Smooth muscle cell (in vitro differentiated cells): ENCODE data around the gene JUP. TPM values are rescaled to one million over a fixed set of nuclear protein-coding genes. Genes with fewer than 3 reads are reported as not detected.

Source experiments
- DNase-seq: peaks from one replicate; lab custom pipeline; 2025; ENCODE audit not compliant: unreplicated experiment; lab: John Stamatoyannopoulos, UW
- H2AFZ ChIP-seq: fragments of 200-600 bp; sonication (generic); 2 replicates; pipeline ENCODE4 v1.6.0; 2016; ENCODE audit warnings: antibody characterized with exemption, low read depth, mild to moderate bottlenecking
- H3F3A ChIP-seq: fragments of 200-600 bp; sonication (generic); 2 replicates; pipeline ENCODE4 v1.6.0; 2017; ENCODE audit warnings: antibody characterized with exemption, low read depth
- H3K27ac ChIP-seq: fragments of 200-600 bp; sonication (generic); 2 replicates; pipeline ENCODE4 v1.5.1; 2016; ENCODE audit warnings: low read depth, mild to moderate bottlenecking
- H3K27me3 ChIP-seq: fragments of 200-600 bp; sonication (generic); 2 replicates; pipeline ENCODE4 v1.6.1; 2016; ENCODE audit warnings: low read depth, mild to moderate bottlenecking
- H3K36me3 ChIP-seq: fragments of 200-600 bp; sonication (generic); 2 replicates; pipeline ENCODE4 v1.5.1; 2016; ENCODE audit warnings: low read depth
- H3K4me1 ChIP-seq: fragments of 200-600 bp; sonication (generic); 2 replicates; pipeline ENCODE4 v1.5.1; 2016; ENCODE audit warnings: low read depth
- H3K4me2 ChIP-seq: fragments of 200-600 bp; sonication (generic); 2 replicates; pipeline ENCODE4 v1.6.0; 2016; ENCODE audit warnings: mild to moderate bottlenecking
- H3K4me3 ChIP-seq: fragments of 200-600 bp; sonication (generic); 2 replicates; pipeline ENCODE4 v1.5.1; 2016; ENCODE audit warnings: mild to moderate bottlenecking
- H3K79me2 ChIP-seq: fragments of 200-600 bp; sonication (generic); 2 replicates; pipeline ENCODE4 v1.6.0; 2016; ENCODE audit warnings: low read depth, mild to moderate bottlenecking
- H3K9ac ChIP-seq: fragments of 200-600 bp; sonication (generic); 2 replicates; pipeline ENCODE4 v1.6.0; 2016; ENCODE audit warnings: low read depth
- H3K9me3 ChIP-seq: fragments of 200-600 bp; sonication (generic); replicated peaks from 2 replicates; pipeline ENCODE4 v1.5.1; 2016; ENCODE audit warnings: low read depth
- H4K20me1 ChIP-seq: fragments of 200-600 bp; sonication (generic); 2 replicates; pipeline ENCODE4 v1.6.0; 2016; ENCODE audit warnings: low read depth
- WGBS: methylation state at CpG from one replicate; pipeline ENCODE4 v1.1.7; 2016; ENCODE audit warnings: low lambda C conversion rate; 5-methylcytosine and 5-hydroxymethylcytosine counted together
- polyA plus RNA-seq: library from polyadenylated mRNA; unstranded; fragments of >200 nt; fragmentation: Nextera tagmentation; extraction: Ambion mirVana; gene quantifications from 2 replicates; pipeline ENCODE4 v1.2.1, GENCODE V29; 2016
- total RNA-seq: library from RNA; depleted of rRNA; stranded (reverse); fragments of >200 nt; gene quantifications from 2 replicates; pipeline ENCODE4 v1.2.3, GENCODE V29; 2014
- TF ChIP-seq, protein P1 (sequence below): fragments of 200-600 bp; sonication (generic); IDR thresholded peaks from 2 replicates; pipeline ENCODE4 v1.5.1; 2017; ENCODE audit warnings: borderline replicate concordance, mild to moderate bottlenecking, antibody characterized with exemption; ENCODE audit not compliant: insufficient read depth, poor library complexity, severe bottlenecking

The JUP gene
- total and polyA plus RNA-seq, 2 experiments from 2014 or later: 124 to 238 TPM

DNA sequence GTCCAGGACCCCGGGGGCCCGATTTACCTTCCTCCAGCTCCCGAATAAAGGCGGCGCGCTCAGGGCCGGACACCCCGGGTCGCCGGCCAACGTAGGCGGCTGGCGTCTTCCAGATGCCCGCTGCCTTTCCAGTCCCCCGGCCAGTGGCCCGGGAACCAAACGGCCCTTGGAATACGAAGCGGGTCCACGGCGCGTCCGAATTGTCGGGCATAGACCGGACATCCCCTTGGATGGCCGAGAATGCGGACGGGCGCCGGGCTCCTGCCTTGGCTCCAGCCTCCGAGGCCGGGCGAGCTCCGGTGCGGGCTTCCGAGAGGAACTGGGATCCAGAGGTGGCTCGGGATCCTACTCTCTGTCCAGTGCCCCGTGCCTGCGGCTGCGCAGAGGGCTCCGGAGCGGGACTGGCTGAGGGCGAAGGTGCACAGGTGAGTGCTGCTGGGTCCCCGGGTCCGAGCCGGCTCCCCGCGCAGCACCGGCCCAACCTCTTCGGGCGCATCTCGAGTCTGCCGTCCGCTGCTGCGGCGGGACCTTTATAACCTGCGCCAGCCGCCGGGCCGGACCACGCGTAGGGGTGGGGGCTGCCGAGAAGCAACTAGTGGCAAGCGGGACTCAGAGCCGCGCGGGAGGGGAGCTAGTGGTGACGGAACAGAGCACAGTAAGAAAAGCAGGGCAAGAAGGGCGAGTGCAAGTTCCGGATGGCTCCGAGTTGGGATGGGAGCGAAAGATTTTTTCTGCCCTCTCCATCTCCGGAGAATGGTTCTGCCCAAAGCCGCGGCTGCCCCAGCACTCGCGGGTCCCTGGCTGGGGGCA lies 52.2 kb downstream of the JUP start, which contains the start of gene HAP1:
HAP1 (minus strand) TSS at position 505 of the 810 bp plus-strand sequence; CDS start at position 496, 9 bp downstream.
- no peaks in the 10 kb centered on the region for H3K9me3 ChIP-seq
- no peaks in the 10 kb centered on the region for H3K79me2 ChIP-seq
- no peak within 1 kb of the TSS for H3K9ac ChIP-seq
- H3K4me3 ChIP-seq: peak within 1 kb of the TSS; percentile 46
- no peak within 1 kb of the TSS for H2AFZ ChIP-seq
- H3K4me2 ChIP-seq: peak within 1 kb of the TSS; percentile 87
- peaks cover 79% of the 10 kb centered on the region for H3K27me3 ChIP-seq
- TF ChIP-seq, protein P1, sequence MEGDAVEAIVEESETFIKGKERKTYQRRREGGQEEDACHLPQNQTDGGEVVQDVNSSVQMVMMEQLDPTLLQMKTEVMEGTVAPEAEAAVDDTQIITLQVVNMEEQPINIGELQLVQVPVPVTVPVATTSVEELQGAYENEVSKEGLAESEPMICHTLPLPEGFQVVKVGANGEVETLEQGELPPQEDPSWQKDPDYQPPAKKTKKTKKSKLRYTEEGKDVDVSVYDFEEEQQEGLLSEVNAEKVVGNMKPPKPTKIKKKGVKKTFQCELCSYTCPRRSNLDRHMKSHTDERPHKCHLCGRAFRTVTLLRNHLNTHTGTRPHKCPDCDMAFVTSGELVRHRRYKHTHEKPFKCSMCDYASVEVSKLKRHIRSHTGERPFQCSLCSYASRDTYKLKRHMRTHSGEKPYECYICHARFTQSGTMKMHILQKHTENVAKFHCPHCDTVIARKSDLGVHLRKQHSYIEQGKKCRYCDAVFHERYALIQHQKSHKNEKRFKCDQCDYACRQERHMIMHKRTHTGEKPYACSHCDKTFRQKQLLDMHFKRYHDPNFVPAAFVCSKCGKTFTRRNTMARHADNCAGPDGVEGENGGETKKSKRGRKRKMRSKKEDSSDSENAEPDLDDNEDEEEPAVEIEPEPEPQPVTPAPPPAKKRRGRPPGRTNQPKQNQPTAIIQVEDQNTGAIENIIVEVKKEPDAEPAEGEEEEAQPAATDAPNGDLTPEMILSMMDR: no peak
- under 1% methylated on average over 76 of the region's 77 CpGs for WGBS
- no peaks in the 10 kb centered on the region for H4K20me1 ChIP-seq
- no peak within 1 kb of the TSS for H3K27ac ChIP-seq
- H3F3A ChIP-seq: no peaks in the 10 kb centered on the region
- peaks cover 11% of the 10 kb centered on the region for H3K4me1 ChIP-seq
- DNase-seq: no peak
- H3K36me3 ChIP-seq: no peaks in the 10 kb centered on the region

DNA sequence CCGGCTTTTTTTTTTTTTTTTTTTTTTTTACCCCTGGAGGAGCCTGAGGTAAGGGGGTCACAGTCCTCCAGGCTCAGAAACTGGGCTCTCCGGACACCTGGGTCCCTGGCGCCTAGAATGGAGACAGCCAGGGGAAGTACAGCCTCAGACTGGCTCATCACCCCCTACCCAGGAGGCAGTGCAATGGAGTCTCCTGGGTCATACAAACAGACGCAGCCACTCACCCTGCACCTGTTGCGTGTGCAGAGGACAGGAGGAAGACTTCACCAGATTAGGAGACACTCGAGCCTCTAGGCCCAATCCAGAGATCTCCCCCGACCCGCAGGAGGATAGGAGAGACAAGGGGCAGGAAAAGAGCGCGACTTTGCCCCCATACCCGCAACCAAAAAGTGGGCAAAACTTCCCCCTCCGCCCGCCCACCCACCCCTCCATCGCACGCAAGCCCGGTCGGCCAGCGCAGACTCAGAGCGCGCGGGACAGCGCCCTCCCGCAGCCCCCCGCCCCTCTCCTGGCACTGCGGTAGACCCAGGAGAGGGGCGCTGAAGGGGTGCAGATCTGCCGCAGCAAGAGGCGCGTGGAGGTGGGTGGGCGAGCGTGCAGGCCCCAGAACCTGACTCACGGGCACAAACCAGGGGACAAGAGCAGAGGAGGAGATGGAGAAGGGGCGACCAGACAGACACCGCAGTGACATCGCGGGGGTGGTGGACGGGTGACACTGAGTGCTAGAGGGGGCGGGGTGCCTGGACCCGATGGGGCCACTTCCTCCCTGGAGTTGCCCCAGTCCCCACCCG lies 53.0 kb downstream of the JUP start:
- Histone ChIP-seq H3K9me3 (no peaks in the 10 kb centered on the region), H3K27me3 (peaks cover 79% of the 10 kb centered on the region), H3K79me2 (no peaks in the 10 kb centered on the region), H3K4me3 (peak overlapping the region; percentile 46), H3K36me3 (no peaks in the 10 kb centered on the region), H4K20me1 (no peaks in the 10 kb centered on the region), H3F3A (no peaks in the 10 kb centered on the region), H3K27ac (no peak overlapping the region), H3K9ac (no peak overlapping the region), H3K4me2 (peak overlapping the region; percentile 87), H3K4me1 (peaks cover 11% of the 10 kb centered on the region), H2AFZ (no peak overlapping the region)
- TF ChIP-seq, protein P1: no peak
- WGBS: 28% methylated on average over 19 of the region's 40 CpGs
- DNase-seq: no peak

GRCh38 chr17:41731836-41732235 lies 54.7 kb downstream of the JUP start:
- Histone ChIP-seq H3K9me3 (no peaks in the 10 kb centered on the region), H3K4me3 (no peak overlapping the region), H2AFZ (no peak overlapping the region), H3F3A (no peaks in the 10 kb centered on the region), H3K27me3 (peaks cover 68% of the 10 kb centered on the region), H3K27ac (no peak overlapping the region), H3K9ac (no peak overlapping the region), H3K79me2 (no peaks in the 10 kb centered on the region), H3K4me2 (no peak overlapping the region), H3K4me1 (peaks cover 11% of the 10 kb centered on the region), H4K20me1 (no peaks in the 10 kb centered on the region), H3K36me3 (no peaks in the 10 kb centered on the region)
- TF ChIP-seq, protein P1: no peak
- WGBS: 71% methylated on average over 2 of the region's 3 CpGs
- no peak for DNase-seq
